Stimulated activated naive CD8-positive, alpha-beta T cell treated with anti-CD3 and anti-CD28 coated beads, Interleukin-15, Interleukin-2, amounts not matched to agents 100 U/mL and 50 U/mL, for 24 hours (primary cell): Measurements from ENCODE around the gene PLK5.

Experiments used
- ATAC-seq: fragments of 150-1000 bp; cut with Tn5 transposase; one replicate; pipeline ENCODE4 v1.10.0; 2021
- DNase-seq: peaks from one replicate; pipeline ENCODE4 v3.0.0; 2021

The PLK5 gene

DNA sequence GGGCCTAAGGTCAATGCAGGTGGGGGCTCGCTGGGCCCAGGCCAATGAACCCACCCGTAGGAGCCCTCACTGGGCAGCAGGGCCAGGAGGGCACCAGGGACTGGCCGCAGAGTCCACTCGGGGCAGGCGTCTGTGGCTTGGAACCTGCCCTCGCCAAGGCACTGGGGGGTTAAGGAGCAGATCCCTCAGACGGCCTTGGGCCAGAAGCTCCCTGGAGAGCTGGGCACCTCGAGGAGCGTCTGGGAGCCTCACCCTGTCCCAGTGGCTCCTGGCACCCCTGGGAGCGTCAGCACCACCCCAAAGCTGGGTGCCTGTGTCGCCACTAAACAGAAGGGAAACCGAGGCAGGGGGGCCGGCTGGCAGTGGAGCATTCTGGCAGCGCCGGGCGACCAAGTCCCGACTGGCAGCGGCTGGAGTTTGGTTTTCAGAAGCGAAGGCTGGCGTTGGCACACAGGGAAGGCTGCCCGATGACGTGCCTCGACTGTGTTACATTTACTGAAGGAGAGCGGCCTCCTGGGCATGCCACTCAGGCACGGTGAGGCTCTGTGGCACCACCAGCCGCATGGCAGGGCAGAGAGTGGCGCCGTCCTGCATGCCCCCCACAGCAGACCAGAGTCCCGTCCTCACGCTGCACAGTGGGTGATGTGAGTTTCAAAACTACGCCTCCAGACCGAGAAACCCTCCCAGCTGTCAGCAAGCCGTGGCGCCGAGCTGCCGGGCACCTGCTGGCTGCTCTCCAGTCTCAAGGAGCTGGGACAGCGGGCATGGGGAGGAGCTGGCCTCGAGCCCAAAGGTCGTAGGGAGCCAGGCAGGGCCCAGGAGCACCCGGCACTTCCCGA is 53.4 kb downstream of the PLK5 start:
- DNase-seq (no peak), ATAC-seq (no peak)

GRCh38 chr19:1577929-1578618 is 54.2 kb downstream of the PLK5 start:
- ATAC-seq, result no peak
- DNase-seq, result no peak

DNA sequence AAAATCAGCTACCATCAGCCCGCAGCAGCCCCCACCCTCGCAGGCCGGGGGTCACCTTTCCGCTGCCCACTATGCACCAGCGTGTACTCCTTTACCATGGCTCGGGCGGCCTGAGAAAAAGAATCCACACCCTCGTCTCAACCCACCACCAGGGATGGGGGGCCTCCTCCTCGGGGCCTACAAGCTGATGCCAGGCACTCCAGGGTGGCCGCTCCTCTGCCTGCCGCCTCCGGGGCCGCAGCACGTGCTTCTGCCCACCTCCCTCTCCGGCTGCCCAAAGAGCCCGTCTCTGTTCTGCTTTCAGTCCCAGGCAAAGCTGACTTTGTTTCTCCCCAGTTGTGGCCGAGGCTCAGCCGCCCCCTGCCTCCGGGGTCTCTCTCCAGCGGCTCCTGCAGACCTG is 55.3 kb downstream of the PLK5 start:
- no peak for ATAC-seq
- no peak for DNase-seq

DNA sequence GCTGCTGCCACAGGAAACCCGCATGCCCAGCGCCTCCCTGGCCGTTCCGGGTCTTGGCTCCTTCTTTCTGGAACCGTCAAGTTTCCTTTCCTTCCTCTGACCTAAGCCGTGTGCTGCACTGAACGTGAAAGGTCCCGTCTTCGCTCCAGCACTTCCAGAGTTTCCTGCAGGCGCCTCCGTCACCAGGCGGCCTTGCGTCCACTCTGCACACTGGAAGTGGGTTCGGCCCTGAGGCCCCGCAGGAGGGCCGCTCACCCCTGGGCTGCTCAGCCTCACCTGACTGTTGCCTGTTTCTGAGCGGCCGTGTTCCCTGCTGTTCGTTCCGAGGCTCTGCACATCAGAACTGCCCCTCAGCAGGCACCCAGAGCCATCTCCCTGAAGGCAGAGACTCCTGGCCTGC is 56.5 kb downstream of the PLK5 start:
- no peak for ATAC-seq
- no peak for DNase-seq

DNA sequence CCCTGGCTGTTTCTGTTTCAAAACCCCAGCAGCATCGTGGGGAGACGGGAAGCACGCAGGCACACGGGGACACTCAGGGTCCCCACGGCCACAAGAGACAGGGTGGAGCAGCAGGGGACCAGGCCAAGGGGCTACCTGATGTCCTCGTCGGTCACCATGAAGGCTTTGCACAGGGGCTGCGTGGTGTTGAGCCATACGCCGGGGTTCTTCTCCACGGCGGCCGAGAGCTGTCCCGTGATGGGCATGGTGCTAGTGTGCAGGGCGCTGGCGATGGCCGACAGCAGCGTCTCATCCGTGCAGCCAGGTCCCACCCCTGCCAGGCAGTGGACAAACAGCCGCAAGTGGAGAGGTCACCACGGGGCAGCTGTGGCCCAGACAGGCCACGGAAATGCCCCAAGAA is 57.1 kb downstream of the PLK5 start:
- no peak for ATAC-seq
- DNase-seq, result no peak

GRCh38 chr19:1582201-1582600 is 58.3 kb downstream of the PLK5 start:
- DNase-seq (no peak), ATAC-seq (no peak)

DNA sequence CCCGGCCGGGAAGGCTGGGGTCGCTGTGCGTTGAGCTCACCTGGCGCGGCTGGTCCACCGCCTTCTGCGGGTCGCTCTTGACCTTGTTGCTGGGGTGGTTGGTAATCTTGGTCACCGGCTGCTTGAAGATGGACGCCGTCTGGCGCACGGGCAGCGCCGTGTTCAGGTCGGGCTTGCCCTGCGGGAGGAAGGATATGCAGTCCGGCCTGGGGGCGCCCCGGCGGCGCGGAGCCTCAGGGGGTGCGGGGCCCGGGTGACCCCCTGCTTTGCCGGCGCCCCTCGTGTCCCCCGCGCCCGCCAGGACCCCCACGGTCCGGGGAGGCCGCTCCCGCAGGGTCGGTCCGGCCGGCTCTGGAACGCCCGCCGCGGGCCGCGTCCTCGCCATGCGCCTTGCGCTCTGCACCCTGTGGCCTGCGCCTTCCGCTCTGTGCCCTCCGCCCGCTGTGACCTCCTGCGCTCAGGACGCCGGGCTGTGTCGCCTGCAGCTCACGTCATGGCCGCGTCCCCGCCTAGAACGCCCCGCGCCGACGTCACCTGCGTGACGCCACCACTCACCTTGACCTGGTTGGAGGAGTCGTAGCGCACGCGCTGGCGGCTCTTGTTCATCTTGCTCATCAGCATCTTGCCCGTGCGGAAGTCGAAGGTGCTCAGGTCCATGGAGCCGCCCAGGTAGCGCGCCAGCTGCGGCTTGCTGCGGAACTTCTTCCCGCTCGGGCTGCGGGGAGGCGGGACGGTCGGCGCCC is 60.8 kb downstream of the PLK5 start:
- DNase-seq (no peak), ATAC-seq (no peak)

- DNase-seq, result no peak
- ATAC-seq, result no peak
These were observed 61.3 kb downstream of the PLK5 start for GRCh38 chr19:1585243-1585580.
